Measurements from ENCODE around the gene CCL18.
"Not testable (repeated sequence)": the region's sequence is repeated elsewhere in the genome, so short reads cannot be mapped to it uniquely, and the experiment has no call there.

- not testable (repeated sequence) for TF ChIP-seq POLR2AphosphoS5 (IDR thresholded peaks at IDR 0.05; ENCODE audit: borderline replicate concordance, low read depth, low read length); EZH2 (IDR thresholded peaks at IDR 0.05)
Measured at GRCh38 chr17:36115649-36115977, 51.5 kb downstream of the CCL18 start.
